Panc1 (cell line): ENCODE measurements around the gene SLC25A30.
"Not testable (repeated sequence)": the region's sequence is repeated elsewhere in the genome, so short reads cannot be mapped to it uniquely, and the experiment has no call there.

Experiments
- POLR2AphosphoS5 ChIP-seq: IDR thresholded peaks from 2 replicates; pipeline ENCODE4 v1.6.1; 2012; ENCODE audit warnings: mild to moderate bottlenecking, low read depth, low read length, moderate library complexity
- TCF7L2 ChIP-seq: IDR thresholded peaks from 2 replicates; pipeline ENCODE4 v1.6.1; 2011; ENCODE audit warnings: mild to moderate bottlenecking, low read depth, low read length, inconsistent platforms

GRCh38 chr13:45426056-45426841, 8.1 kb upstream of the SLC25A30 start:
- TF ChIP-seq TCF7L2, POLR2AphosphoS5: not testable (repeated sequence)
